Upper lobe of right lung (tissue), 1 donor: ENCODE measurements around the gene FBXL3. TPM values are rescaled to one million over a fixed set of nuclear protein-coding genes. Genes with fewer than 3 reads are reported as not detected.
A peak's percentile ranks its signal among the peaks of the same experiment; 100 is the strongest.

Source experiments
- ATAC-seq: fragments of 200-7000 bp; cut with Tn5 transposase; one replicate; pipeline ENCODE4 v1.9.1; 2020; ENCODE audit warnings: mild to moderate bottlenecking, moderate library complexity
- DNase-seq: peaks from one replicate; pipeline ENCODE4 v3.0.0-alpha.2; 2020
- H3K27ac ChIP-seq: fragments of 200-600 bp; one replicate; pipeline ENCODE4 v1.8.0; 2022
- H3K27me3 ChIP-seq: fragments of 200-600 bp; one replicate; pipeline ENCODE4 v1.8.0; 2022; ENCODE audit warnings: mild to moderate bottlenecking
- H3K36me3 ChIP-seq: fragments of 200-600 bp; one replicate; pipeline ENCODE4 v1.8.0; 2022
- H3K4me1 ChIP-seq: fragments of 200-600 bp; one replicate; pipeline ENCODE4 v1.8.0; 2022
- H3K4me3 ChIP-seq: fragments of 200-600 bp; one replicate; pipeline ENCODE4 v1.8.0; 2022; ENCODE audit warnings: mild to moderate bottlenecking
- H3K9me3 ChIP-seq: fragments of 200-600 bp; one replicate; pipeline ENCODE4 v1.8.0; 2022
- intact Hi-C: fragments of 100-400 bp; cut with DNase I; formaldehyde crosslinking; loops from one replicate; pipeline ENCODE4 v1.11.0; 2022
- total RNA-seq: library from RNA; stranded (reverse); fragmentation: NEBNext Ultra II Directional; extraction: Animal tissue kit (Norgen Biotek cat#: 25700); gene quantifications from one replicate; pipeline ENCODE4 v1.2.1, GENCODE V29; 2021
- TF ChIP-seq, protein P1 (sequence below): fragments of 200-600 bp; IDR thresholded peaks from one replicate; pipeline ENCODE4 v1.8.0; 2022; ENCODE audit warnings: antibody characterized with exemption
- donor health status: DM: no; HTN: yes; CAD: no; lungs with severe emphysema.

Gene FBXL3
- total RNA-seq, 1 donor from 2014 or later, result 49.4 TPM

DNA sequence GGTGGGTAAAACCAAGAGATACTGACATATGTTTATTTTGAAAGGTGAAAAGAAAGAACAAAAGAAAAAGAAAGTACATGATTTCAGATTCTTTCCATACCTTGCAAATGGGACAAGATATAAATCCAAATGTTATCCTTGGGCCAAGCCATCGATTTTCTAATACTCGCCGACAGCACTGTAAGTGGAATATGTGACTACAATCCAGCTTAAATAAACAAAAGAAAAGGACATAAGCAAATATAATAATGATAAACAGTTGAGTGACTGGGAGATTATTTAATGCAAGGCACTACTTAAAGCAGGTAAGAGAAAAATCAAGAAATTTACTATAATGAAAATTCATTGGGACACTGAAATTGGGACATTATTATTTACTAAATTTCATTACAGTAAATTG lies 29.9 kb upstream of the FBXL3 start:
- TF ChIP-seq, protein P1, sequence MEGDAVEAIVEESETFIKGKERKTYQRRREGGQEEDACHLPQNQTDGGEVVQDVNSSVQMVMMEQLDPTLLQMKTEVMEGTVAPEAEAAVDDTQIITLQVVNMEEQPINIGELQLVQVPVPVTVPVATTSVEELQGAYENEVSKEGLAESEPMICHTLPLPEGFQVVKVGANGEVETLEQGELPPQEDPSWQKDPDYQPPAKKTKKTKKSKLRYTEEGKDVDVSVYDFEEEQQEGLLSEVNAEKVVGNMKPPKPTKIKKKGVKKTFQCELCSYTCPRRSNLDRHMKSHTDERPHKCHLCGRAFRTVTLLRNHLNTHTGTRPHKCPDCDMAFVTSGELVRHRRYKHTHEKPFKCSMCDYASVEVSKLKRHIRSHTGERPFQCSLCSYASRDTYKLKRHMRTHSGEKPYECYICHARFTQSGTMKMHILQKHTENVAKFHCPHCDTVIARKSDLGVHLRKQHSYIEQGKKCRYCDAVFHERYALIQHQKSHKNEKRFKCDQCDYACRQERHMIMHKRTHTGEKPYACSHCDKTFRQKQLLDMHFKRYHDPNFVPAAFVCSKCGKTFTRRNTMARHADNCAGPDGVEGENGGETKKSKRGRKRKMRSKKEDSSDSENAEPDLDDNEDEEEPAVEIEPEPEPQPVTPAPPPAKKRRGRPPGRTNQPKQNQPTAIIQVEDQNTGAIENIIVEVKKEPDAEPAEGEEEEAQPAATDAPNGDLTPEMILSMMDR, result no peak
- ATAC-seq (no peak), DNase-seq (no peak)
- Histone ChIP-seq H3K36me3 (peaks cover 93% of the 10 kb centered on the region), H3K4me3 (no peak overlapping the region), H3K27me3 (no peaks in the 10 kb centered on the region), H3K9me3 (no peaks in the 10 kb centered on the region), H3K4me1 (no peaks in the 10 kb centered on the region), H3K27ac (no peak overlapping the region)
- intact Hi-C loops, result no loop called here

DNA sequence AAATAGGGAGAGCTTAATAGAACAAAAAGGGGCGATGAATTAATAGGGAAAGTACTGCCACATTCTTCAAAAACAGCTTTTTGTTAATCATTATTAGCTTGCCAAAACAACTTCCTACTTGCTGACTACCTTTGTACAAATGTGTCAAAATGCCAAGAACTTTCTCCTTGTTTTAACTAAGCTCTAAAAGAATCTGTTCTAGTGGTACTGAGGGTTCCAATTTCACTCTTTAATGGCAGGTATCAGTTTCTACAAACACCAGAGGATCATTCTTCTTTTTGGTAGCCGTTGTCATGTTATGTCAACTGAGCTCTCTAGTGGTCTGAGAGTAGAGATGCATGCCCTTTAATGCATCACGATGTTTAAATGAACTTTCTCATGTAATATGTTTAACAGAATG lies 29.4 kb upstream of the FBXL3 start:
- DNase-seq (no peak), ATAC-seq (no peak)
- Histone ChIP-seq H3K4me3 (no peak overlapping the region), H3K27me3 (no peaks in the 10 kb centered on the region), H3K9me3 (no peaks in the 10 kb centered on the region), H3K27ac (peak overlapping the region; percentile 17), H3K36me3 (peaks cover 93% of the 10 kb centered on the region), H3K4me1 (no peaks in the 10 kb centered on the region)
- intact Hi-C loops, result no loop called here
- TF ChIP-seq, protein P1, result no peak

- no peaks in the 10 kb centered on the region for H3K4me1 ChIP-seq
- TF ChIP-seq, protein P1, result no peak
- peaks cover 93% of the 10 kb centered on the region for H3K36me3 ChIP-seq
- no peak overlapping the region for H3K4me3 ChIP-seq
- ATAC-seq (no peak), DNase-seq (no peak)
- H3K27ac ChIP-seq, result no peak overlapping the region
- intact Hi-C loops, result no loop called here
- no peaks in the 10 kb centered on the region for H3K27me3 ChIP-seq
- no peaks in the 10 kb centered on the region for H3K9me3 ChIP-seq
Observed at GRCh38 chr13:77055158-77055557, 28.2 kb upstream of the FBXL3 start.

DNA sequence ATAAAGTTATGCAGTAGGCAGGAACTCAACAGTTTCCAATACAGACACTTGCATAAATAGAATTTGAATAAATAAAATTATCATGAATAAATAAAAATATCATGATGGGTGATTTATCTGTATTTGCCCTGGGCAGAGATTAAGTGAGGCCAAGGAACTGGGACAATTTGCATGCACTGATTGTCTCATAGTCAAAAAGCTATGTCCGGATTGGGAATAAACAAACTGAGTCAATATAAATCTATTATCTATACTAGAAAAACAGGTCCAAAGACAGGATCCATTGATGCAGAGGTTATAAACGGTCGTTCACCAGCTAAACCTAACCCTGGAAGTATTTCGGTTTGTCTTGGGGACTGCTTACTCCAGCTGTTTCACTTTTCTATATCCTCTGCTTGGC lies 26.2 kb upstream of the FBXL3 start:
- Histone ChIP-seq H3K27me3 (no peaks in the 10 kb centered on the region), H3K4me1 (peaks cover 10% of the 10 kb centered on the region), H3K27ac (no peak overlapping the region), H3K9me3 (no peaks in the 10 kb centered on the region), H3K36me3 (peaks cover 89% of the 10 kb centered on the region), H3K4me3 (no peak overlapping the region)
- intact Hi-C loops, result no loop called here
- DNase-seq (no peak), ATAC-seq (no peak)
- TF ChIP-seq, protein P1, result no peak

DNA sequence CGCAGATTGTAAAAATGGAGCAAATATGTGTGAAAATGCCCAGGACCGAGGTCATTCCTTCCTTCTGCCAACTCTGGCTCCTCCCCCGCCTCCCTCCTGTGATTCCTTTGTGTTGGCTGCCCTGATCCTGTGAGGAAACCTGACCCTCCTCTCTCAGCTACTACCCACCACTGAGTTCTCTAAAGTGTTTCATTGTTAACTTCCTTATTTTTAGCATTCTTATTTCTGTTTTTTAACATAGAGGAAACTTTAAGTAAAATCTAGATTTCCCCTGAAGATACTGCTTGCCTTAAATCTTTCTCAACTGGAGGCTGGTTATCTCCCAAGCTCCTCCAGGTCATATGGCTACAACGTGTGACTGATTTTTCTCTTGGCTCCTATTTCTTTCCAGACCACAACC lies 21.7 kb upstream of the FBXL3 start:
- intact Hi-C loops, result no loop called here
- H3K36me3 ChIP-seq, result peaks cover 80% of the 10 kb centered on the region
- H3K4me3 ChIP-seq, result no peak overlapping the region
- no peaks in the 10 kb centered on the region for H3K27me3 ChIP-seq
- TF ChIP-seq, protein P1, result no peak
- H3K4me1 ChIP-seq, result peaks cover 10% of the 10 kb centered on the region
- DNase-seq (no peak), ATAC-seq (peak; percentile 85)
- no peaks in the 10 kb centered on the region for H3K9me3 ChIP-seq
- H3K27ac ChIP-seq, result no peak overlapping the region

DNA sequence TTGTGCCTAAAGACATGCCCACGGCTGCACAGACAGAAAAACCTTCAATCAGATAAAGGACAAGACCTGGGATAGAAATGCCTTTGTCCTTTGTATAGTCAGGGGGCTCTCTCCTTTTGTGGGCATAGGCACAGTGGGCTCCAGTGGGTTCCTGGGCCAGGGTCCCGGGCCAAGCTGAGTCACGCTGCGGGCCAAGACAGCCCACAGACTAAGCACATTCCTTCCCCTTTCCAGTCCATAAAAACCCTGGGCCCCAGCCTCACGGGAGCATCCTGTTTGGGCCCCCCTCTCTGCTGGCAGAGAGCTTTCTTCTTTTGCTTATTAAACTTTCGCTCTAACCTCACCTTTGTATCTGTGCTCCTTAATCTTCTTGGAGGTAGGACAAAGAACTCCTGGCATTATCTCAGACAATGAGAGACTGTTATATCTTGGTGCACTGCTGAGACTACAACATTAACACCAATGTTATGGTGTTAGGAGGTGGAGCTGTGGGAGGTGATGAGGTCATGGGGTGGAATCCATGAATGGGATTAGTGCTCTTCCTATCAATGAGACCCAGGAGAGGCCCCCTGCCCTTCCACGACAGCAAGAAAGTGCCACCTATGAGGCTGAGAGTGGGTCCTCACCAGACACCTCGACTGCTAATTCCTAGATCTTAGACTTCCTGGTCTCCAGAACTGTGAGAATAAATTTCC lies 20.8 kb upstream of the FBXL3 start:
- TF ChIP-seq, protein P1, result no peak
- Histone ChIP-seq H3K27me3 (no peaks in the 10 kb centered on the region), H3K4me1 (peaks cover 10% of the 10 kb centered on the region), H3K9me3 (no peaks in the 10 kb centered on the region), H3K4me3 (no peak overlapping the region), H3K27ac (no peak overlapping the region), H3K36me3 (peaks cover 73% of the 10 kb centered on the region)
- intact Hi-C loops, result no loop called here
- ATAC-seq (no peak), DNase-seq (no peak)
